Neuronal stem cell (in vitro differentiated cells): ENCODE results near the gene LRRK2.

Source experiments
- DNase-seq: peaks from one replicate; pipeline ENCODE4 v3.0.0-alpha.2; 2013; ENCODE audit warnings: low spot score
- H2AFZ ChIP-seq: one replicate; pipeline ENCODE4 v1.6.1; 2013; ENCODE audit warnings: mild to moderate bottlenecking, low read length, inconsistent platforms
- H2AK5ac ChIP-seq: 2 replicates; pipeline ENCODE4 v1.6.1; 2013; ENCODE audit warnings: low read depth, mild to moderate bottlenecking, inconsistent platforms, low read length, moderate library complexity, mixed read lengths
- H2BK120ac ChIP-seq: 2 replicates; pipeline ENCODE4 v1.6.1; 2013; ENCODE audit warnings: low read depth, mild to moderate bottlenecking, inconsistent platforms, low read length, moderate library complexity, mixed read lengths
- H2BK12ac ChIP-seq: one replicate; pipeline ENCODE4 v1.6.1; 2013; ENCODE audit warnings: low read length, inconsistent platforms
- H2BK15ac ChIP-seq: 2 replicates; pipeline ENCODE4 v1.6.1; 2013; ENCODE audit warnings: mild to moderate bottlenecking, low read length, inconsistent platforms, mixed read lengths
- H2BK5ac ChIP-seq: one replicate; pipeline ENCODE4 v1.6.1; 2013; ENCODE audit warnings: inconsistent platforms, mild to moderate bottlenecking, low read length, moderate library complexity
- H3K14ac ChIP-seq: one replicate; pipeline ENCODE4 v1.6.1; 2013; ENCODE audit warnings: low read length, inconsistent platforms
- H3K18ac ChIP-seq: 2 replicates; pipeline ENCODE4 v1.6.1; 2013; ENCODE audit warnings: low read length, inconsistent platforms
- H3K23ac ChIP-seq: 2 replicates; pipeline ENCODE4 v1.6.1; 2013; ENCODE audit warnings: low read depth, mild to moderate bottlenecking, mixed read lengths, low read length, inconsistent platforms; ENCODE audit not compliant: poor library complexity
- H3K27ac ChIP-seq: replicated peaks from 3 replicates; pipeline ENCODE4 v1.5.1; 2013; ENCODE audit warnings: low read length, inconsistent platforms
- H3K27me3 ChIP-seq, 3 experiments: 2 replicates each; pipeline ENCODE4 v1.6.1; 2013; ENCODE audit warnings: low read length in 3 of 3, mild to moderate bottlenecking in 2 of 3, inconsistent platforms in 1 of 3, low read depth in 1 of 3, mixed read lengths in 1 of 3, moderate library complexity in 1 of 3; ENCODE audit not compliant: control insufficient read depth in 3 of 3, insufficient read depth in 3 of 3
- H3K36me3 ChIP-seq, 2 donors: replicated peaks in 1 of 2; 2 replicates each; pipeline ENCODE4 v1.6.1; 2013; ENCODE audit warnings: low read length in 2 of 2; ENCODE audit not compliant: control insufficient read depth in 2 of 2, insufficient read depth in 2 of 2
- H3K4ac ChIP-seq: 2 replicates; pipeline ENCODE4 v1.6.1; 2013; ENCODE audit warnings: inconsistent platforms, mild to moderate bottlenecking, low read length, moderate library complexity
- H3K4me1 ChIP-seq, 2 donors: 1 replicate in 1 of 2; 2 replicates in 1 of 2; pipeline ENCODE4 v1.6.1; 2013; ENCODE audit warnings: low read length in 2 of 2, low read depth in 1 of 2; ENCODE audit not compliant: control insufficient read depth in 2 of 2, insufficient read depth in 1 of 2
- H3K4me2 ChIP-seq: one replicate; pipeline ENCODE4 v1.6.1; 2013; ENCODE audit warnings: mild to moderate bottlenecking, low read length, inconsistent platforms; ENCODE audit not compliant: insufficient read depth, poor library complexity, severe bottlenecking
- H3K4me3 ChIP-seq, 2 donors: 2 replicates each; pipeline ENCODE4 v1.5.1; 2013; ENCODE audit warnings: low read length in 2 of 2, mild to moderate bottlenecking in 2 of 2, inconsistent platforms in 1 of 2, moderate library complexity in 1 of 2
- H3K79me1 ChIP-seq: one replicate; pipeline ENCODE4 v1.6.1; 2013; ENCODE audit warnings: low read depth, mild to moderate bottlenecking, inconsistent platforms, low read length, moderate library complexity
- H3K9ac ChIP-seq: one replicate; pipeline ENCODE4 v1.6.1; 2013; ENCODE audit warnings: mild to moderate bottlenecking, low read depth, low read length, inconsistent platforms; ENCODE audit not compliant: poor library complexity
- H3K9me3 ChIP-seq, 2 donors: replicated peaks in 1 of 2; 2 replicates each; pipeline versions ENCODE3 to v1.6.1; 2013; ENCODE audit warnings: low read length in 2 of 2, mild to moderate bottlenecking in 2 of 2, inconsistent platforms in 1 of 2, low read depth in 1 of 2, mixed read lengths in 1 of 2, moderate library complexity in 1 of 2; ENCODE audit not compliant: control insufficient read depth in 2 of 2, insufficient read depth in 1 of 2
- H4K8ac ChIP-seq: one replicate; pipeline ENCODE4 v1.6.1; 2013; ENCODE audit warnings: low read depth, mild to moderate bottlenecking, inconsistent platforms, low read length, moderate library complexity
- H4K91ac ChIP-seq: one replicate; pipeline ENCODE4 v1.6.1; 2013; ENCODE audit warnings: low read length, low read depth, mild to moderate bottlenecking, inconsistent platforms; ENCODE audit not compliant: poor library complexity
- WGBS, 2 donors: extraction: QIAGEN DNeasy Blood & Tissue Kit; methylation state at CpG; one replicate each; pipeline ENCODE4 v1.1.7; 2013; ENCODE audit warnings: missing lambda C conversion rate in 2 of 2, mixed read lengths in 1 of 2; ENCODE audit not compliant: insufficient read length in 2 of 2, insufficient replicate concordance in 1 of 2; ENCODE audit errors: extremely low coverage in 2 of 2; 5-methylcytosine and 5-hydroxymethylcytosine counted together

The LRRK2 gene

DNA sequence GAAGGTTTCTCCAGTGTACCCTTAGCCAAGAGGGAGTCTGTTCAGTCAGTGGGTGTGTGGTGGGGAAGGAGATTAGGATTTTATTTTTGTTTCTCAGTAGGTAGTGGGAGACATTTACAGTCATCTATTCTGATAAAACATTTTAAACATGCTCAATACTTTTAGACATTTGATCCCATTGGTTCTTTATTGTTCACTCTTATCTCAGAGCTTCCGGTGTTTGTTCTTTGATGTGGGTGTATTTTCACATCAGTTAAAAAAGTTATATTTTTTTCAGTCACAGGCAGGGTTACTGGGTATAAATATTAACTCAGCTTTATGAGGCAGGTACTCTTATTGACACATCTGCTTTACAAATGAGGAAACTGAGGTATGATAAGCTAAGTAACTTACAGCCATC, 43.3 kb upstream of the LRRK2 start:
- no peak overlapping the region for H3K9ac ChIP-seq
- H3K4me1 ChIP-seq, result no peaks in the 10 kb centered on the region
- no peak overlapping the region for H2AFZ ChIP-seq
- no peaks in the 10 kb centered on the region for H3K36me3 ChIP-seq
- no peak overlapping the region for H3K4me2 ChIP-seq
- no peaks in the 10 kb centered on the region for H3K9me3 ChIP-seq
- H4K8ac ChIP-seq, result no peak overlapping the region
- H3K27me3 ChIP-seq, result no peaks in the 10 kb centered on the region
- H3K23ac ChIP-seq, result no peak overlapping the region
- H2AK5ac ChIP-seq, result no peak overlapping the region
- no peak overlapping the region for H2BK120ac ChIP-seq
- H3K4ac ChIP-seq, result no peak overlapping the region
- no peak overlapping the region for H2BK5ac ChIP-seq
- H3K79me1 ChIP-seq, result no peaks in the 10 kb centered on the region
- H4K91ac ChIP-seq, result no peak overlapping the region
- no CpG with 5 or more reads among the region's 1 CpG for WGBS, 2 donors
- no peak overlapping the region for H2BK15ac ChIP-seq
- H3K18ac ChIP-seq, result no peak overlapping the region
- no peak overlapping the region for H3K4me3 ChIP-seq
- H3K27ac ChIP-seq, result no peak overlapping the region
- H3K14ac ChIP-seq, result no peak overlapping the region
- no peak overlapping the region for H2BK12ac ChIP-seq
- no peak for DNase-seq

DNA sequence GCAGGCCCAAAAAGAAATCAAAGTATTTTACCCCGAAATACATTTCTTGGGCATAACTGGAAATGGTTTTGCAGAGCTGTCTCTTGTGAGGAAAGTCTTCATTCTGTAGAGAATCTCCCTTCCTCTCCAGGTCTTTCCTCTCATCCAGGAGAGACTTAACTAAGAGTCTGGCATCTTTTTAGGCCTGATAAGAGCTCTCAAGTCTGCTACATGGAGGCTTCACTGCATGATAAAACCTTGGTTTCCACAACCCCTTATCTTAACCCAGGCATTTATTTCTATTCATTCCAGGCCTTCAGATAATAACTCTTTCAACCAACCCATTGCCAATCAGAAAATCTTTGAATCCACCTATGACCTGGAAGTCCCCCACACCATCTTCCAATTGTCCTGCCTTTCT, 41.1 kb upstream of the LRRK2 start:
- H2AK5ac ChIP-seq, result no peak overlapping the region
- H3K9me3 ChIP-seq, result peaks cover 0 to 2% of the 10 kb centered on the region in 2 donors
- no peak overlapping the region for H2BK120ac ChIP-seq
- no peak overlapping the region for H3K27ac ChIP-seq
- no peak overlapping the region for H3K18ac ChIP-seq
- no peaks in the 10 kb centered on the region for H3K4me1 ChIP-seq
- H3K36me3 ChIP-seq, result no peaks in the 10 kb centered on the region
- no peaks in the 10 kb centered on the region for H3K79me1 ChIP-seq
- H2BK5ac ChIP-seq, result no peak overlapping the region
- H4K8ac ChIP-seq, result no peak overlapping the region
- H3K9ac ChIP-seq, result no peak overlapping the region
- no peak overlapping the region for H3K4me2 ChIP-seq
- H3K14ac ChIP-seq, result no peak overlapping the region
- no peak for DNase-seq
- no peak overlapping the region for H4K91ac ChIP-seq
- no CpG with 5 or more reads among the region's 1 CpG for WGBS, 2 donors
- H3K4ac ChIP-seq, result no peak overlapping the region
- H3K23ac ChIP-seq, result no peak overlapping the region
- H2AFZ ChIP-seq, result no peak overlapping the region
- H3K4me3 ChIP-seq, result no peak overlapping the region
- no peak overlapping the region for H2BK12ac ChIP-seq
- no peaks in the 10 kb centered on the region for H3K27me3 ChIP-seq
- H2BK15ac ChIP-seq, result no peak overlapping the region

DNA sequence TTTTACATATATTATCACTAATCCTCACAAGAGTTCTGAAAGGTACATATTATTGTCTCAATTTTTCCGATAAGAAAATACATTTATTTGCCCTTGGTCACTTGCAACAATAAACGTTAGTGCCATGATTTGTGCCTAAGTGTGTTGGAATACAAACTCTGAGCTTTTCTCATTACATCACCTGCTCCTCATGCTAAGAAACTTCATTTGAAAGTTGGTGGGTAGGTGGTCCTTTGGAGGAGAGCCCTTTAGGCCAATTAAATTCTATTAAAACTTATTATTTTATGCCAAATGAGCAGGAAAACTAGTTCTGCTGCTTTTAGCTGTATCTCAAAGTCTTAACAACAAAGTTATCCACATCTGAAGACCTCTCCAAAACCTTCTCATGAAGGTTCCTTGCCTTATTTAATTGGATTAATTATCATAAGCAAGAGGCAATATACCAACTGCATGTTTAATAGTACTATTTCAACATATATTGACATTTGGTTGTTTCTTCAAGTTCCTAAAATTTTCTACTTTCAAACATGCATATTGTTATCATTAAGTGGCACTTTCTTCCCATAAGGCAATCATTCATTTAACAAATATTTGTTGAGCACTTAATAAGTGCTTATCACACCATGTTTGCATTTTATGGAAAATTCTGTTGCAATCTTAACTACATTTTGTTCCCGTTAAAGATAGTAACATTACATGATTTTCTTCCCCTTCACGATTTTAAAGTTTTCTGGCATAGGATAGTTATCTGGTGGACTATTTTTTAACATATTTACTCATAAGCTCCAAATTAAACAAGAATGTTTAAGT, 40.1 kb upstream of the LRRK2 start:
- no peak overlapping the region for H3K4me2 ChIP-seq
- no peaks in the 10 kb centered on the region for H3K27me3 ChIP-seq
- H3K4me1 ChIP-seq, result no peaks in the 10 kb centered on the region
- no peak overlapping the region for H2BK15ac ChIP-seq
- H2AK5ac ChIP-seq, result no peak overlapping the region
- H3K23ac ChIP-seq, result no peak overlapping the region
- H4K91ac ChIP-seq, result no peak overlapping the region
- no peak overlapping the region for H4K8ac ChIP-seq
- no peak overlapping the region for H2BK120ac ChIP-seq
- H3K18ac ChIP-seq, result no peak overlapping the region
- no peak overlapping the region for H3K14ac ChIP-seq
- H2BK12ac ChIP-seq, result no peak overlapping the region
- WGBS, 2 donors, result no CpG with 5 or more reads among the region's 4 CpGs
- H2BK5ac ChIP-seq, result no peak overlapping the region
- no peaks in the 10 kb centered on the region for H3K36me3 ChIP-seq
- H3K4ac ChIP-seq, result no peak overlapping the region
- peaks cover 0 to 2% of the 10 kb centered on the region in 2 donors for H3K9me3 ChIP-seq
- no peak overlapping the region for H3K9ac ChIP-seq
- H3K27ac ChIP-seq, result no peak overlapping the region
- no peak overlapping the region for H3K4me3 ChIP-seq
- no peak overlapping the region for H2AFZ ChIP-seq
- no peaks in the 10 kb centered on the region for H3K79me1 ChIP-seq
- DNase-seq, result no peak

DNA sequence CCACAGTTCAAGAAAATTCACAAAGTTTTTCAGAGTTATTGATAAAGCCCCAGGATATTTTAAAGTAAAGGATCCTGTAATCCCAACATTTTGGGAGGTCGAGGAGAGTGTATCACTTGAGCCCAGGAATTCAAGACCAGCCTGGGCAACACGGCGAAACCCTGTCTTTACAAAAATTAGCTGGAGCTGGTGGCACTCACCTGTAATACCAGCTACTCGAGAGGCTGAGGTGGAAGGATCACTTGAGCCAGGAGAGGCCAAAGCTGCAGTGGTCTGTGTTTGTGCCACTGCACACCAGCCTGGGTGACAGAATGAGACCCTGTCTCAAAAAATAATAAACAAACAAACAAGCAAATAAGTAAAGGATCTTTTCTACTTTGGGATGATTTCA, 39.5 kb upstream of the LRRK2 start:
- Histone ChIP-seq H3K23ac (no peak overlapping the region), H3K14ac (no peak overlapping the region), H3K4me1 (no peaks in the 10 kb centered on the region), H3K4ac (no peak overlapping the region), H3K27ac (no peak overlapping the region), H2BK15ac (no peak overlapping the region), H3K4me2 (no peak overlapping the region), H2AK5ac (no peak overlapping the region), H3K18ac (no peak overlapping the region), H2BK12ac (no peak overlapping the region), H3K9me3 (peaks cover 0 to 2% of the 10 kb centered on the region in 2 donors), H3K36me3 (no peaks in the 10 kb centered on the region), H2AFZ (no peak overlapping the region), H2BK5ac (no peak overlapping the region), H3K9ac (no peak overlapping the region), H3K27me3 (no peaks in the 10 kb centered on the region), H4K8ac (no peak overlapping the region), H3K79me1 (no peaks in the 10 kb centered on the region), H3K4me3 (no peak overlapping the region), H2BK120ac (no peak overlapping the region), H4K91ac (no peak overlapping the region)
- no CpG with 5 or more reads among the region's 4 CpGs for WGBS, 2 donors
- no peak for DNase-seq
